ENCODE results near the gene LSS.
"Not testable (repeated sequence)": the region's sequence is repeated elsewhere in the genome, so short reads cannot be mapped to it uniquely, and the experiment has no call there.

Gene LSS

DNA sequence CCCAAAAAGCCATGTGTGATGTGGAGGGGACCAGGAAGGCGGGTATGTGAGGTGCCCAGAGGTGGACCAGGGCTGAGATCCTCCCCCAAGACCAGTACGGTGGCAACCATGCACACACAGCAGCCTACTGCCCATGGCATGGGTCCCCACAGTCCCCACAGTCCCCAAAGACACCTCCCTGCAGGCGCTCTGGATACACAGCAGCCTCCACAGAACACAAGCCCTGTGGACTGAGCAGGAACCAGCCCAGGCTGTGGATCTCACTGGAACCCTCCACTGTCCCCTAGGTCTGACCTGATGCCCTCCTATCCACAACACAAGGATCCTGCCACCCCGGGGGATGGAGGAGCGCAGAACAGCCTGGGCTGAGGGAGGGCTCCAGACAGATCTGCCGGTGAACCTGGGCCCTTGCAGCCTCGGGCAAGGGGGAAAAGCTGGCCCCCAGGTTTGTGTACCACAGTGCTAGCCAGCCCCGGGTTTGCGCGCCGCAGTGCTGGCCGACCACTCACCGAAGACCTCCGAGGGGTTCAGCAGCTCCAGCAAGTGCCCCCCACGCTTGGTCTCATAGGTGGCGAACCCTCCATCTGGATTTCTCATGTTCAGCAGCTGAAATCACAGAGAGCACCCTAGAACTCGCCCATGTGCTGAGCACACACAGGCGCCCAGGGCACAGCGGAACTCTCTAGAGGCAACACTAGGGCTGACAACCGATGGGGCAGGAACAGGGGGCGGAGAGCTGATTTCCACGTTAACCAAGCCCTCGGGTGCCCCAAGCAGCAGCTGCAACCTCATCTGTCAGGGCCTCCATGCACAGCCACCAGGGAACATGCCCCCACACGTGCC lies 22.2 kb downstream of the LSS start:
- DNase-seq = no peak

DNA sequence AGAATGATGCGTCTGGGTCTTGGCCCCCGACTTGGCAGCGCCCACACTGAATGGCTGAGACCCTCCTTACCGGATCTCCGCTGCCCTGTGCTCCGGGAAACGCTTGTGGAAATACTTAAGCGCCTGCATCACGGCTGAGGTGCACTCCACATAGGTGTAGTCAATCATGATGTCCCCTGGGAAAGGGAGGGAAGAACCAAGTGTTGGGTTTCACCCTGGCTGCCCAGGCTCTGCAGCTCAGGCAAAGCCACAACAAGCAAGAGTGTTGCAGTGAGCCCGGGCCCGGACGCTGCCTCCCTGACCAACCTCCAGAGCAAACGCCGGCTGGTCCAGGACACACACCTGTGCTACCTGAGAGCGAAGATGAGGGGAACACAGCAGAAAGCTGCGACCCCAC lies 22.8 kb downstream of the LSS start:
- DNase-seq = no peak

DNA sequence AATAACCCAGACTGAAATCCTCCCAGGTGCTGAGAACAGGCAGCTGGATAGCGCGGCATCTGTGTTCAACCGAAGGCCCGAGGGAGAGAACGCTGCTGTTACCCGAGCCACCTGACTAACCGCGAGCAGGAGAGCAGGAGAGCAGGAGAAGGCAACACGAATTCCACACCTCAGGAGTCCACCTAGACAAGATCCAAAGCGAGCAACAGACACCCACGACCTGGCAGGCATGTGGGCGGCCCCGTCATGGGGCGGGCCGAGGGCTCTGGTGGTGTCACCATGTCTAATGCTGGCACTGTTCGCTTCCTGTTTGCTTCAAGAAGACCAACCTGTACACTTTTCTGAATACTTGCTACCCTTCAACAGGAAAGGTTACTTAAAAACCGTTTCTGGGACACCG lies 23.4 kb downstream of the LSS start:
- no peak for DNase-seq

DNA sequence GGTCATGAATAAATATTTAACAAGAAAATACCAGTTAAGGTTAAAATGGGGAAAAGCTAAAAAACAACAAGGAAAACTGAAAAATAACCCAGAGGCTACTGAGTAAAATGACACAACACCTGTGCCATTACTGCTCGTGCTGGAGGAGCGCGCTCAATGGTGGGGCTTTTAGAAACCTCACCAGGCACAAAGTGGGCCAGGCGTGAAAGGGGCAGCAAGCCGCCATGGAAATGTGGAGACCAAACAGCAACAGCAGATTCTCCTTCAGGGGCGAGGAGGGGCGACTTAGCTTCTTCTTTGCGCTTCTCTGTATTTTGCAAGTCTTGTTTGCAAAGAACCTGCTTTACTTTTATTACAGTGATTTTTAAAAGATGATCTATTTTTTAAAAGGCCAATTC lies 25.4 kb downstream of the LSS start:
- DNase-seq = no peak

DNA sequence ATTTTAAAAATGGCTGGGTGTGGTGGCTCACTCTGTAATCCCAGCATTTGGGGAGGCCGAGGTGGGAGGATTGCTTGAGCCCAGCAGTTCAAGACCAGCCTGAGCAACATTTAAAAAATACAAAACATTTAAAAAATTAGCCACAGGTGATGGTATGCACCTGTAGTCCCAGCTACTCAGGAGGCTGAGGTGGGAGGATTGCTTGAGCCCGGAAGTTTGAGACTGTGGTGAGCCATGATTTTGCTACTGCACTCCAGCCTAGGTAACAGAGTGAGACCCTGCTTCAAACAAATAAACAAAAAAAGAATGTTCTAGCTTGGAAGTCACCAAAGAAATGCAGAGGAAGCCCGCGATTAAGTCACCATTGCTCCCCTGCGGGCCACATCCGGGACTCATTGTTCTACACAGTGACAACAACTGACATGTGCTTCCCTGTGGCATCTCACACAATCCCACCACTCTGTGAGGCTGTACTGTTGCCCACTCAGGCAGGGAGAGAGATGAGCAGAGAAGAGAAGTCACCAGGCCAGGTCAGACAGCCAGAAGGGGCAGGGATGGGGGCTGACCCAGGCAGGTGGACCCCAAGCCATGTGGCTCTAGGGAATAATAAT lies 25.9 kb downstream of the LSS start:
- no peak for DNase-seq

DNA sequence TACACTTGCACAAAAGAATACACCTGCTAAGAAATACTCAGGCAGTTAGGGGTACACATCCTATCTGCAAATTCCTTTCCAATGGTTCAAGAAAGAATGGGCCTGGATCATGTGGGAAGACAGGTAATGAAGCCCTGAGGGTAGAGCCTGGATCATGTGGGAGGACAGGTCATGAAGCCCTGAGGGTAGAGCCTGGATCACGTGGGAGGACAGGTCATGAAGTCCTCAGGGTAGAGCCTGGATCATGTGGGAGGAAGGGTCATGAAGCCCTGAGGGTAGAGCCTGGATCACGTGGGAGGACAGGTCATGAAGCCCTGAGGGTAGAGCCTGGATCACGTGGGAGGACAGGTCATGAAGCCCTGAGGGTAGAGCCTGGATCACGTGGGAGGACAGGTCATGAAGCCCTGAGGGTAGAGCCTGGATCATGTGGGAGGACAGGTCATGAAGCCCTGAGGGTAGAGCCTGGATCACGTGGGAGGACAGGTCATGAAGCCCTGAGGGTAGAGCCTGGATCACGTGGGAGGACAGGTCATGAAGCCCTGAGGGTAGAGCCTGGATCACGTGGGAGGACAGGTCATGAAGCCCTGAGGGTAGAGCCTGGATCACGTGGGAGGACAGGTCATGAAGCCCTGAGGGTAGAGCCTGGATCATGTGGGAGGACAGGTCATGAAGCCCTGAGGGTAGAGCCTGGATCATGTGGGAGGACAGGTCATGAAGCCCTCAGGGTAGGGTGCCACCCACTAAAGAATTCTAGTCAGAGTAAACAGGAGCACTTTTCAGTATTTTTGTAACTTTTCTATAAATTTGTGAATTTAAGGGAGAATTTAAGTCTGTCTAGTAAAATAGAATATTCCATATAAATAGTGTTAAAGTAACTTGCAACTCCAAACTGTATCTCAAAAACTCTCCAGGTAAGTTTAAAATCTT lies 27.4 kb downstream of the LSS start:
- DNase-seq = not testable (repeated sequence)

DNA sequence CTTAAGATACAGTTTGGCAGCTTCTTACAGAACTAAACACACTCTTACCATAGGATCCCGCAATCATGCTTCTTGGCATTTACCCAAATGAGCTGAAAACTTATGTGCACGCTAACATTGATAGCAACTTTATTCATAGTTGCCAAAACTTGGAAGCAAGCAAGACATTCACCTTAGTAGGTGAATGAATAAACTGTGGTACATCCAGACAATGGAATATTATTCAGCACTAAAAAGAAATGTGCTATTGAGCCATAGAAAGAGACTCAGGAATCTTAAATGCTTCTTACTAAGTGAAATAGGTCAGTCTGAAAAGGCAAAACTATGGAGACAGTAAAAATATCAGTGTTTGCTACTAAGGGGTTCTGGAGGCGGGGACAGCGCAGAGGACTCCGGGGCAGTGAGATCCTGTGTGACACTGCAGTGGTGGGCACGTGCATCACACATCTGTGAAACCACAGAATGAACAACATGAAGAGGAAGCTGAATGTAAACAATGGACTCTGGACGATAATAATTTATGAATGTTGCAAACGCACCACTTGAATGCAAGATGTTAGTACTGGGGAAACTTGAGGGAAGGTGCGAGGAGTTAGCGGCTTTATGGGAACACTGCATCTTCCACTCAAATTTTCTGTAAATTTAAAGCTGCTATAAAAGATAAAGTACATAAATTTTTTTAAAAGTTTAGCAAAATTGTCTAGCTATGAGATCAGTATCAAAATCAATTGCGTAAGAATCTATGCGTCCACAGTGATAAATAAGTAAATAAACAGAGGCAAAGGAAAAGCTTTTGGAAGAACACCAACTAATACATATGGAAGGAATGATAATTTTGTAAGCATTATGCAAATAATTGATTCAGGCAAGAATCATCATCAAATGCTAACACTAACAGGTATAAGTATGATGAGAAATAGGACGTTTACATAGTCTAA lies 28.9 kb downstream of the LSS start:
- no peak for DNase-seq

DNA sequence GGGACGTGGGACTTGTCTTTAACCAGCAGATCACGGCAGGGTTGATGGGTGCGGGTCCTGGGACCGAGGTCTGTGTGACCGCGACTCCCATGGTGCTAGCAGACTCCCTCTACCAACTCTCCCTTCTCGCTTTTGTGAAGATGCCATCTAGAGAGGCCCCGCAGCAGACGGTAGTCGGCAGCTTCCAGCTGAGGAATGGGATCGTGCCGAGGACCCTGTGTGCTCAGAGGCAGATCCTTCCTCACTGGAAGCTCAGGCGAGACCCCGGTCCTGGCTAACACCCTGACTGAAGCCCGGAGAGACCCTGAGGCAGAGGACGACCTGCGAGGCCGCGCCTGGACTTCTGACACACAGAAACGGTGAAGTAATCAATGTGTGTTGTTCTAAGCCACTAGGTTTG lies 31.8 kb downstream of the LSS start:
- DNase-seq = no peak

DNA sequence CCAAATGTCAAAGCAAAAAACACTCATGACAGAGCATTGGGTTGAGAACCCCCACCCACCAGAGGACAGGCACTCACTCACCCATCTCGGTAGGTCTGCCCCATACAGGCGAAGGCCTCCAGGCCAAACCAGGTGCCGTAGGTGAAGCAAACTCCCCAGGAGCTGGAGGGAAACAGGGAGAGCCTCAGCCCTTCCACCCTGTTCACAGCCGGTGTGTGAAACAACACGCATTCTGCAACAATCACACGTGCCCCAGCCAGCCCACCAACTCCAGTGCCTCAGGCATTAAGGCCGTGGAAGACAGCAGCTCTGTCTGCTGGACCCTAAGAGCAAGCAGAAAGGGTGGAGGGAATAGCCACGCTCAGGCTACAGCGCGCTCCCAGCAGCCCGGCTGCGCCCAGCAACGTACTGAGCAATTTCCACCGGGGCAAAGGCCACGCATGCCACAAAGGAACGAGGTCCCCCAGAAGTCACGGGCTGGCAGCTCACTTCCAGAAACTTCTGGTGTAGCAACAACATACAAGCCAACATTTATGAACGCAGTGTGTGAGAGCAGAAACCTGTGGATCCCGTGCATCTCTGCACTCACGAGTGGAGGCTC lies 32.9 kb downstream of the LSS start:
- no peak for DNase-seq

DNA sequence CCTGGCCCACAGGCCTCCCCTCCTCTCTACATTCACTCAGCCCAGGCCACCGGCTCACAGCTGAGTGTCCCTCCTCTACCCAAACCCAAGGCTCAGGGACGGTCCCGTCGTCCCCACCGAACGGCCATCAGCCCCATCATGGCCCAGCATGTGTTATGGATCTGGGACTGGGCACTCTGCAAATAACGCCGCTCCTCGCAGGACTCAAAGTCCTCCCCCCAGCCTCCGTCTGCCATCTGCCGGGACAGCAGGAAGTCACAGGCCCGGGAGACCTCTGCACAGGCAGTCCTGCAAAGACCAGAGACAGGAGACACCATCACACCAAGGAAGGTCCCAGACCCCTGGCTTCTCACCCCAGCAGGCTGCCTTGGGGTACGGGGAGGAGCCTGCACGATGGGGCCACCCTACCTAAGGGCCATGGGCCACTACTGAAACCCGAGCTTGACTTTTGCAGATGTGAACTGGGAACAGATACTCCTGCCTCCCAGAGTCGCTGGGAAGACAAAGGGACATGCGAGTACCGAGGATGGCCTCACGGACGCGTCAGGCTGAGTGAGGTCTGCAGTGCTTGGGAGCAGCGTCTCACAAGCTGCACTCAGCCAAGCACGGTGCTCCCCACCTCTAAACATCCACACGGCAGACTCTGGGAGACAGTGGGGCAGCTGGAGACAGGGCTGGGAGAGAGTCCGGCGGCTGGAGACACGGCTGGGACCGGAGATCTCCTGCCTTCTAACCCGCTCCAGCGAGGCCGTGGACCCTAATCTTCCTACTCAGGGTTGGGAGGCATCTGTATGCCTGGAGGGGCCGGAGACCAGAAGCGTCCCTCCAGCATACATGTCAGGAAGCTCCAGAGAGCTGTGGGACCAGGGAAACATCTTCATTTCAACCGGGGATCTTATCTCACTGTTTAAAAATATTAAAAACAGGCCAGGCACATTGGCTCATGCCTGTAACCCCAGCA lies 33.9 kb downstream of the LSS start:
- DNase-seq = no peak

DNA sequence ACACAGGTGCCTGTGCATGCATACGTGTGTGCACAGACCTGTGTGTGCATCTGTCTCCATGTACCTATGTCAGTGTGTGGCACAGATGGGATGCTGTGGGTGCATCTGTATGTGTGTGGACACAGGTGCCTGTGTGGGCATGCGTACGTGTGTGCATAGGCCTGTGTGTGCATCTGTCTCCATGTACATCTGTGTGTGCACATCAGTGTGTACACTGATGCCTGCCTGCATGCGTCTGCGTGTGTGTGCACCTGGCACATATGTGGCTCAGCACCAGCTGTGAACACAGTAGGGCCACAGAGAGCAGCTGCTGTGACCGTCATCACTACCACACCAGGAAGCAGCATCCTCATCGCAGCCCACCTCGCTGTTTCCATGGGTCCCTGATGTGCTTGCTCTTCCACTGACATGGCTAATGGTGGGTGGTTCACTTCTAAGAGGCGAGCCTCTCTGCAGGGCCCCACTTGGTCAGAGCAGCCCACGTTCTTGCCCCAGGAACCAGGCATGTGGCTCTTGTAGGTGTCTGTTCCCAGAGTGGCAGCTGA lies 34.7 kb downstream of the LSS start:
- DNase-seq = no peak

DNA sequence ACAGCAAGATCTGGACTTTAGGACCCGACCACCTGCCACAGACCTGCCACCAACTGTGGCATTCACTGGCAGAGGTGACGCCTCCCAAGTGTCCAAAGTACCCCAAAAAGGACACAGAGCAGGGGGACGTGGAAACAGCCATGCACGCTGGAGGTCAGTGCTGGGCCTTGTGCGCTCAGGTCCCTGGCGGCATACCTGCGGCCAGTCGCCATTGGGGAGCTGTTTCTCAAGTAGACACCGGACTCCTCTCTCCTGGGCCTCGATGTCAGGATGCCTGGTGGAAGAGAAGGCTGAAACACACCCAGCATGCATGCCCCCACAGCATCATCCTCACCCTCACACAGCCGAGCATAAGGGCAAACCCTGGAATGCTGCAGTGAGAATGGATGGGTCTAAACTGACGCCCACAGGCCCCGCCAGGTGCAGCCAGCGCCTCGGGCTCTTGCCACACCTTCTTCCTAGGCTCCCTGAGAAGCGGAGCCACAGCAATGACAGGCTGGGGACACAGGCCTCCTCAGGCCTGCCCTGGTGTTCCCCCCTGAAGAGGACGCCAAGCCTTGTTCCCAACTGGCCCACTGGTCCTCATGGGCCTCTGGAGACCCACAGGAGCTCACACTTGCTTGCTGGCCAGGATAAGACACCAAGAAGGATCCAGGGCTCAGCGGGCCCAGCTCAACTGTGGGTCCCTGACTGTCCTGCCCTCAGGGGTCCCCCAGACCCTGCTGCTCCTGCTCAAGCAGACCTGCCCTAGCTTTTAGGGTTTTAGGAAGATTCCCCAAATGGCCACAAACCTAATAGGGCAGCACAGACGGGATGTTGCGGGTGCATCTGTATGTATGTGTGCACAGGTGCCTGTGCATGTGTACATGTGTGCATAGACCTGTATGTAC lies 36.6 kb downstream of the LSS start:
- no peak for DNase-seq

DNA sequence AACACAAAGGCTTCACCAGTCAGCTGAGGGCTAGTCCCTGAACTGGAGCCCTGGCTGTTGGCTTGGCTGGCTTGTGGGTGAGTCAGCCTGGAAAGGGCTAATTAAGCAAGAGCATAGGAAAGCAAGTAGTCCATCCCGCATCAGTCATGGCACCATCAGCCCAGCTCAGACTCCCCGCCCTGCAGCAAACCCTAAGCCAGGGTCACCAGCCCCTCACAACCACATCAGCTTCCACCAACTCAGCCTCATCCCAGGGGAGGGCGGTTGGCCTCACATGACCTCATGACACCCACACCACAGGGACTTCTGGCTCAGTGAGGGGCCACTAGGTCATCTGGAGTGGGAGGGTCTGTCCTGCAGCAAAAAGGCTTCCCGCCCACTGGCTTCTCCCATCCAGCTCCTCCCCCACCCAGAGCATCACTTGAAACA lies 37.3 kb downstream of the LSS start:
- DNase-seq = no peak

DNA sequence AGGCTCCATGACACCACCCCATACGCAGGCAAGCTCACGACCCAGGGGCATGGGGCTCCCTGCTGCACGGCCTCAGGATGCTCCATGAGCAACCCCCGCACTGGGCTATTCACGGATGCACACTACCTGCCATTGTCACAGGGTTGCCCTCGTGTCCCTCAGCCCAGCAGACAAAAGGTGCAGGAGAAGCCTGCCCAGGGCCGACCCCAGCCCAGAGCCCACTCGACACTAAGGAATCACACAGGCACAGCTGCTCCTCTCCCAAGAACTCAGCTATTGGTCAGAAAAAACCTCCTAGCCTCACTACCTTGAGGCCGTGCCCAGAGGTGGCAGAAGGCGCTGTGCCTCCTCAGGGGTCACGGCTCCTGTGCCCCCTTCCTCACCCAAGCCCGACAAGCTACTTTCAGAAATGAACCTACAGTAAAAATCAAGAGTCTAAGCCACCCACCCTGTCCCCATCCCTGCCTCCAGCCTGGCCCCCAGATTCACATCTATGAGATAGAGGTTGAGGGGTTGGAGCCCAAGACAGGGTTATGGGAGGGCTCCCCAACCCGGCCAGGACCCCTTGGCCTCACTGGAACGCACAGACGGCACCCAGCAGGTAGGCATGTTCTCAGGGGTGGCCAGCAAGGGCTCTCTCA lies 38.0 kb downstream of the LSS start:
- DNase-seq = no peak

DNA sequence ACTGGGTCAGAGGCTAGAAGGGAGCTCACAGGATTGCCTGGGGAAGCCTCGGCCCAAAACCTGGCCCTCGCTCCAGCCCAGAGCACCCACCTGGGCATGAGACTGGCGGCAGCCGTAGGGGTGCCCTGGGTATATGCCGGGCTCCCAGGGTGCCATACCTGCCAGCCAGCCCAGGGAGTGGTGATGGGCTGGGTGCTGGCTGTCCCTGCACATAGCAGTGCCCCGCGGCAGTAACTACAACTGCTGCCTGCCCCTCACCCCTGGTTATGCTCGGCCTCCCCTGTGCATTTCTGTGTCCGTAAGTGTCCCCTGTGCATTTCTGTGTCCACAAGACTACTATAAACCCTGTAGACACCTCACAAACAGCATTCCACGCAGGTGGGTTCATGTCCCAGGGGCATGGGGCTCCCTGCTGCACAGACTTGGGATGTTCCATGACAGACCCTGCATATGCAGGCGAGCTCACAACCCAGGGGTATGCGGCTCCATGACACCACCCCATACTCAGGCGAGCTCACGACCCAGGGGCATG lies 38.5 kb downstream of the LSS start:
- DNase-seq = no peak

DNA sequence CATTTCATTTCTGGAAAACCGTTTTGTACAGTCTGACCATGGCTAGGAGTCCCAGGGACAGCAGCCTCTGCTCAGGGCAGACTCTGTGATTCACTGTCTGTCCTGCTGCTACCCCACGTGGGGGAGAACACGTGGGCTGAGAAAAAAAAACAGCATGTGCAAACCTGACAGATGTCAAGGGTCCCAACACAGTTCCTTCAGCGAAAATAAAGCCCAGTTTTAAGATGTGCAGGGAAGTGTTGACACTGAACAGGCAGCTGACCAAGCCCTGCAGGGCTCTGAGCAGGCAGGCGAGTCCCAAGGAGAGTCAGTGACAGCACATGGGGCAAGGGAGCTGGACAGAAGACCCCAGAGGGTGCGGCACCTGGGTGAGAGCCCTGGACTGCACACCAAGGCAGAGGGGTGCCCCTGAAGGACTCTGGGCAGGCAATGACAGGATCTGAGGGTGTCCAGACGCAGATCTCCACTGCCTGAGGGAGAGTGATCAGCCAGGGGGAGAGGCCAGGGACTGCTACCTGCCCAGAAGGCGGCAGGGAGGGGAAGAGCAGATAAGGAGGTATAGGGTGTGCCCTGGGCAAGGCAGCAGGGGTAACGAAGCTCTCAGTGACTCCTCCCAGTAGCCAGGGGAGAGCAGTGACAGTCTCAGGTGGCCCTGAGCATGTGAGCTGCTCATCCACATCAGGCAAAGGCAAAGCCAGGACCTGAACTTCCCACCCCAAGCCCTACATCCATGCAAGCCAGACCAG lies 39.2 kb downstream of the LSS start:
- peak in 1 of 51 donors; percentile 43 for DNase-seq

Measured in hypothalamus (tissue), 51 donors.